GM12872 (cell line): Measurements from ENCODE around the gene DHRS11.

Source experiments
- TF ChIP-seq, protein P1 (sequence below): IDR thresholded peaks from 3 replicates; pipeline ENCODE4 v1.5.1; 2011; ENCODE audit warnings: low read depth, mild to moderate bottlenecking, low read length, moderate library complexity; ENCODE audit not compliant: insufficient read depth

DHRS11 gene

DNA sequence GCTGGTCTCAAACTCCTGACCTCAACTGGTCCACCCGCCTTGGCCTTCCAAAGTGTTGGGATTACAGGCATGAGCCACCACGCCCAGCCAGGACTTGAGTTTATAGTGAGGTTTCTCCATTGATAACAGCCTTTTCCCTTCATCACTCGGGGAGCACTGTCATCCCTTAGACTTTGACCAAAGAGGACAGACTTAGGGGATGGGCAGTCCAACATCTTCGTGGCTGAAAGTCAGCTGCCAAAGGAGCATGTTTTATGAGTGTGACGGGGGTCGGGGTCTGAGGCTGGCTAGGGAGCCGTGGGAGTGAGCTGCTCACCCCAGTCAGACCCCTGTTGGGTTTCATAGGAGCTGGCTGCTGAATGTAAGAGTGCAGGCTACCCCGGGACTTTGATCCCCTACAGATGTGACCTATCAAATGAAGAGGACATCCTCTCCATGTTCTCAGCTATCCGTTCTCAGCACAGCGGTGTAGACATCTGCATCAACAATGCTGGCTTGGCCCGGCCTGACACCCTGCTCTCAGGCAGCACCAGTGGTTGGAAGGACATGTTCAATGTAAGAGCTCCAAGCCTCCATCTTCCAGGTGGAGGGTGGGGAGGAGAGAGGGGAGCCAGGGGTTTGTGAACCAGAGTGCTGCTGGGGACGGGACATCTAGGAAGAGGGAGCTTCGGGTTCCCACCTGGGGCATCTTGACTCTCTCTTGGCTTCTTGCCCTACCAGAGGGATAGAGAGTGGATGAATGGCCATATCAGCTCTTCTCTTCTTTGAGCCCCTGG lies 3.1 kb downstream of the DHRS11 start:
- TF ChIP-seq, protein P1, sequence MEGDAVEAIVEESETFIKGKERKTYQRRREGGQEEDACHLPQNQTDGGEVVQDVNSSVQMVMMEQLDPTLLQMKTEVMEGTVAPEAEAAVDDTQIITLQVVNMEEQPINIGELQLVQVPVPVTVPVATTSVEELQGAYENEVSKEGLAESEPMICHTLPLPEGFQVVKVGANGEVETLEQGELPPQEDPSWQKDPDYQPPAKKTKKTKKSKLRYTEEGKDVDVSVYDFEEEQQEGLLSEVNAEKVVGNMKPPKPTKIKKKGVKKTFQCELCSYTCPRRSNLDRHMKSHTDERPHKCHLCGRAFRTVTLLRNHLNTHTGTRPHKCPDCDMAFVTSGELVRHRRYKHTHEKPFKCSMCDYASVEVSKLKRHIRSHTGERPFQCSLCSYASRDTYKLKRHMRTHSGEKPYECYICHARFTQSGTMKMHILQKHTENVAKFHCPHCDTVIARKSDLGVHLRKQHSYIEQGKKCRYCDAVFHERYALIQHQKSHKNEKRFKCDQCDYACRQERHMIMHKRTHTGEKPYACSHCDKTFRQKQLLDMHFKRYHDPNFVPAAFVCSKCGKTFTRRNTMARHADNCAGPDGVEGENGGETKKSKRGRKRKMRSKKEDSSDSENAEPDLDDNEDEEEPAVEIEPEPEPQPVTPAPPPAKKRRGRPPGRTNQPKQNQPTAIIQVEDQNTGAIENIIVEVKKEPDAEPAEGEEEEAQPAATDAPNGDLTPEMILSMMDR, result no peak

DNA sequence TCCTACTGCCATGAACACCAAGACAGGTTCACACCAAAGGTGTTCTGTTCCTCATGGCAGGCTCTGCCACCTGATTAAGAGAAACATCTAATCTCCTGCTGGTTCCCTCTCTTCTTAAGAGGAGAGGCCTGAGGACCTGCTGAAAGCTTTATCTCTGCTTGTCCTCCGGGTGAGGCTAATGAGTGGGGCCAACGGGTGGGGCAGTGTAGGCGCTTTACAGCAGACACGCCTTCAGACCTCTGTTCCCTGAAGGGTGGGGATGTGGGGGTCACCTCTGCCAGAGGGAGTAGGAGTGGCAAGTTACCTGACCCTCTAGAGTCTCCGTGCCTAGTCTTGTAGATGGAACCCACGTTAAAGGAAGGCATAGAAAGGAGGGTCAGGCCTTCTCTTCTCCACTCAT lies 5.5 kb downstream of the DHRS11 start:
- TF ChIP-seq, protein P1, result no peak

DNA sequence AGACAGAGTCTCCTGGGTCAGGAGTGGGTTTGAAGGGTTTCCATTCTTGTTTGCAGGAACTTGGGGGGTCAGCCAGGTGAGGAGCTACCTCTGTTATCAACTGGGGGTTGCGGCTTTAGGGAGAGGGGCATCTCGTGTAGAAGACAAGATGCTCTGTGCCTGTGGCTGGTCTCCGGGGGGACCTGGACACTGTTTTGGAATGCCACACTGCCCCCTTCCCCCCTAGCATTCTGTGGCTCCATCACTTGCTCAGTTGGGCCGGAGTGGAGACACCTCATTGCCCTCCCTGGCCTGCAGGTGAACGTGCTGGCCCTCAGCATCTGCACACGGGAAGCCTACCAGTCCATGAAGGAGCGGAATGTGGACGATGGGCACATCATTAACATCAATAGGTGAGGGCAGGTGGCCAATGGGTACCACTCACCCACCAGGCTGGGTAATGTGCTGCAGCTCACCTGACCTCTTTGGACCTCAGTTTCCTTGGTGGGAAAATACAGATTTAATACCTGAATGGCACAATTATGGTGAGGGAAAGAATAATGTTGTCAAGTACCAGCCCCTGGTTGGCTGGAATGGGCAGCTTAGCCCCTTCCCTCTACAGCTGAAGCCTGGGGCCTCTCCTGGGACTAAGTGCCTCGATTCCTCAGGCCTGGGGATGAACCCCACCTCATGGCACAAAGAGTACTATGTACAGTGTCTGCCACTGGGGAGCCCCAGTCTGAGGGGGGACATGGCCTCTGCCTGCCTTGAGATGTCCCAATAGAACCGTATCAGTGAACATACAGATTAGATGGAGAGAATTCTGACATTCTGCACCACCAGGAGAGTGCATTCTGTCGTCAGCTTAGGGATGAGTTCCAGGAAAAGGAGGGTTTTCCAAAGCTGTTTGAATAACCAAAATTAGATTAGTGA lies 6.4 kb downstream of the DHRS11 start:
- TF ChIP-seq, protein P1, result no peak

DNA sequence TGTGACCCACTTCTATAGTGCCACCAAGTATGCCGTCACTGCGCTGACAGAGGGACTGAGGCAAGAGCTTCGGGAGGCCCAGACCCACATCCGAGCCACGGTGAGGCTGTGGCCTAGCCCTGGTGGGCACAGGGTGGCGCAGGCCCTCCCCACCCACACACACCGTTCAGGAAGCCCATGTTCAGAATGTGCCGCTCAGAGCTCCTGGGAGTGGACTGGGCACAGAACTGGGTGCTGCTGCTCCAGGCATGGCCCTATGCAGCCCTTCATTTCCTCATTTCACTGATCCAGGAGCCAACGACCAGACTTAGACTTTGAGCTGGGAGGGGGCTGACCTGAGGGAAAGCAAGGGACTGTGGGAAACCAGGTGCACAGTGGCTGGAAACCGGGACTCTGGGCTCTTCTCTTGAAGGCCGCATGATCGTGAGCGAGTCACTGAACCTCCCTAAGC lies 7.3 kb downstream of the DHRS11 start:
- TF ChIP-seq, protein P1, result no peak

DNA sequence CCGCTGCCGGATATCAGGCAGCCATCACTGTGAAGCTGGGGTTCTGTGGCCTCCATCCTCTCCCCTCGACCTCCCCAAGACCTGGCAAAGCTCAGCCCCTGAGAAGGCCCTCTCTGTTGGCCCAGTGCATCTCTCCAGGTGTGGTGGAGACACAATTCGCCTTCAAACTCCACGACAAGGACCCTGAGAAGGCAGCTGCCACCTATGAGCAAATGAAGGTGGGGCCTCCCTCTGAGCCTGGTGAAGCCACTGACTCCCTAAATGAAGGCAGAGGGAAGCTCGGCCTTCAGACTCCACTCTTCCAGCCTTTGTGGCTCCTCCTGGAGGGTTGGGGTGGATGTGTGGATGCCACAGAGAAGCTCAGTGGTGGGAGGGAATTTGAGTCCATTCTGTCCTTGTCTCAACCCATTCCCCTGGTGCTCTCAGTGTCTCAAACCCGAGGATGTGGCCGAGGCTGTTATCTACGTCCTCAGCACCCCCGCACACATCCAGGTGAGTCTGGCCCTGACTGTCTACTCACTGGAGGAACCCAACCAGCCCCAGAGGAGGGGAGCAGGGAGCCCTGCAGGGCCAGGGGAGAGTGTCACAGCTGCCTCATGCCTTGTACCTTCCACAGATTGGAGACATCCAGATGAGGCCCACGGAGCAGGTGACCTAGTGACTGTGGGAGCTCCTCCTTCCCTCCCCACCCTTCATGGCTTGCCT lies 8.0 kb downstream of the DHRS11 start:
- TF ChIP-seq, protein P1, result no peak

DNA sequence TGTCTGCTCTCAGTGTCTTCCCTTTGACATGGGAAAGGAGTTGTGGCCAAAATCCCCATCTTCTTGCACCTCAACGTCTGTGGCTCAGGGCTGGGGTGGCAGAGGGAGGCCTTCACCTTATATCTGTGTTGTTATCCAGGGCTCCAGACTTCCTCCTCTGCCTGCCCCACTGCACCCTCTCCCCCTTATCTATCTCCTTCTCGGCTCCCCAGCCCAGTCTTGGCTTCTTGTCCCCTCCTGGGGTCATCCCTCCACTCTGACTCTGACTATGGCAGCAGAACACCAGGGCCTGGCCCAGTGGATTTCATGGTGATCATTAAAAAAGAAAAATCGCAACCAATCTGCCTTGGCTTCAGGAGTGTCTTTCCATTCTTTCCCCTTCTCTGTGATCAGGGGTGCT lies 8.8 kb downstream of the DHRS11 start:
- TF ChIP-seq, protein P1, result no peak

DNA sequence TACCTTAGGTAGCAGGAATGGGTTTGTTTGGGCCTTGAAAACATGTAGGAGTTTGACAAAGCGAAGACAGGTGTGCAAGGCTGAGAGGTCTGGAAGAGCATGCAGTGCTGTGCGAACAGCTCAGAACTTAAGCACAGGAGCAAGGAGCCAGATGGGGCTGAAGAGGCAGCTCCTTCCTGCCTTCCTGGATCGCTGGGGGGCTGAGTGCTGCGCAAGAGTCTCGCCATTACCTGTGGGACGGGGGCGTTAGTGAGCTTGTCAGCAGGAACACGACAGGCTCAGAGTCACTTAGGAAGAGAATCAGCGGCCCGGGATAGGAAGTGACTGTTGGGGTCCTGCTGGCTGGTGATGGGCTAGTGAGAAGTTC lies 9.2 kb downstream of the DHRS11 start:
- TF ChIP-seq, protein P1, result no peak
